ENCODE measurements around the gene MNDA.

DNA sequence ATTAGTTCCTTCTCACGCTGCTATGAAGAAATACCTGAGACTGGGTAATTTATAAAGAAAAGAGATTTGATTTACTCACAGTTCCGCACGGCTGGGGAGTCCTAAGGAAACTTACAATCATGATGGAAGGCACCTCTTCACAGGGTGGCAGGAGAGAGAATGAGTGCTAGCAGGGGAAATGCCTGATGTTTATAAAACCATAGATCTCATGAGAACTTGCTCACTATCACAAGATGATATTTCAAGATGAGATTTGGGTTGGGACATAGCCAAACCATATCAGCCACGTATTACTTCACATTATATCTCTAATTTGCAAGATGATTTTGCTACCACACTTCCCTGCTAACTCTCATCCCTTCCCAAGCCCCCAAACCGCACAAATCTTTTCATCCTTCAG is 9.1 kb downstream of the MNDA start:
- TF ChIP-seq, protein P1, sequence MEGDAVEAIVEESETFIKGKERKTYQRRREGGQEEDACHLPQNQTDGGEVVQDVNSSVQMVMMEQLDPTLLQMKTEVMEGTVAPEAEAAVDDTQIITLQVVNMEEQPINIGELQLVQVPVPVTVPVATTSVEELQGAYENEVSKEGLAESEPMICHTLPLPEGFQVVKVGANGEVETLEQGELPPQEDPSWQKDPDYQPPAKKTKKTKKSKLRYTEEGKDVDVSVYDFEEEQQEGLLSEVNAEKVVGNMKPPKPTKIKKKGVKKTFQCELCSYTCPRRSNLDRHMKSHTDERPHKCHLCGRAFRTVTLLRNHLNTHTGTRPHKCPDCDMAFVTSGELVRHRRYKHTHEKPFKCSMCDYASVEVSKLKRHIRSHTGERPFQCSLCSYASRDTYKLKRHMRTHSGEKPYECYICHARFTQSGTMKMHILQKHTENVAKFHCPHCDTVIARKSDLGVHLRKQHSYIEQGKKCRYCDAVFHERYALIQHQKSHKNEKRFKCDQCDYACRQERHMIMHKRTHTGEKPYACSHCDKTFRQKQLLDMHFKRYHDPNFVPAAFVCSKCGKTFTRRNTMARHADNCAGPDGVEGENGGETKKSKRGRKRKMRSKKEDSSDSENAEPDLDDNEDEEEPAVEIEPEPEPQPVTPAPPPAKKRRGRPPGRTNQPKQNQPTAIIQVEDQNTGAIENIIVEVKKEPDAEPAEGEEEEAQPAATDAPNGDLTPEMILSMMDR (IDR thresholded peaks at IDR 0.05), result no peak
- no peak for TF ChIP-seq POLR2A (IDR thresholded peaks at IDR 0.05)

Measured in heart left ventricle (tissue), 13 donors.